Measurements from ENCODE around the gene ULK1. TPM values are rescaled to one million over a fixed set of nuclear protein-coding genes. Genes with fewer than 3 reads are reported as not detected.

The ULK1 gene
- total and polyA plus RNA-seq, 7 donors, result 5.3 to 29.1 (median 16.8) TPM

GRCh38 chr12:131922772-131923171 lies 28.4 kb downstream of the ULK1 start:
- no peaks in the 10 kb centered on the region for H3K9me3 ChIP-seq
- H3K27ac ChIP-seq, result no peak overlapping the region
- TF ChIP-seq POLR2A (IDR thresholded peaks at IDR 0.05) (no peak), POLR2AphosphoS5 (IDR thresholded peaks at IDR 0.05) (no peak), EP300 (IDR thresholded peaks at IDR 0.05) (no peak), CTCF (IDR thresholded peaks at IDR 0.05) (no peak)
- peaks cover 0 to under 1% (median 0%) of the 10 kb centered on the region in 4 donors for H3K4me1 ChIP-seq
- H3K36me3 ChIP-seq, result peaks cover 19 to 46% (median 25%) of the 10 kb centered on the region in 4 donors
- intact Hi-C loops (cut with DNase I), result no loop called here
- H3K4me3 ChIP-seq, result no peak overlapping the region
- DNase-seq, result no peak
- no peaks in the 10 kb centered on the region for H3K27me3 ChIP-seq
- WGBS, 2 donors, result 88 to 92% methylated on average over 13 of the region's 13 CpGs

GRCh38 chr12:131923260-131923659 lies 28.8 kb downstream of the ULK1 start:
- H3K4me1 ChIP-seq, result peaks cover 0 to 5% (median 0%) of the 10 kb centered on the region in 4 donors
- H3K4me3 ChIP-seq, result no peak overlapping the region
- intact Hi-C loops (cut with DNase I), result no loop called here
- TF ChIP-seq POLR2AphosphoS5 (IDR thresholded peaks at IDR 0.05), result peak in 1 of 4 donors; percentile 26
- TF ChIP-seq POLR2A (IDR thresholded peaks at IDR 0.05), result no peak
- no peak for TF ChIP-seq CTCF (IDR thresholded peaks at IDR 0.05)
- no peak for TF ChIP-seq EP300 (IDR thresholded peaks at IDR 0.05)
- peak; percentile 65 for DNase-seq
- 75 to 87% methylated on average over 11 of the region's 11 CpGs for WGBS, 2 donors
- no peaks in the 10 kb centered on the region for H3K27me3 ChIP-seq
- no peak overlapping the region for H3K27ac ChIP-seq
- H3K36me3 ChIP-seq, result peaks cover 19 to 41% (median 25%) of the 10 kb centered on the region in 4 donors
- no peaks in the 10 kb centered on the region for H3K9me3 ChIP-seq

GRCh38 chr12:131927110-131928079 lies 33.0 kb downstream of the ULK1 start:
- no peak overlapping the region for H3K4me3 ChIP-seq
- H3K27ac ChIP-seq, result peak overlapping the region in 1 of 4 donors; percentile 92
- intact Hi-C loops (cut with DNase I), result no loop called here
- WGBS, 2 donors, result 76 to 90% methylated on average over 23 to 24 of the region's 24 CpGs
- H3K4me1 ChIP-seq, result peaks cover 0 to 24% (median 16%) of the 10 kb centered on the region in 4 donors
- TF ChIP-seq EP300 (IDR thresholded peaks at IDR 0.05) (no peak), POLR2A (IDR thresholded peaks at IDR 0.05) (no peak), CTCF (IDR thresholded peaks at IDR 0.05) (no peak), POLR2AphosphoS5 (IDR thresholded peaks at IDR 0.05) (no peak)
- no peaks in the 10 kb centered on the region for H3K27me3 ChIP-seq
- no peaks in the 10 kb centered on the region for H3K9me3 ChIP-seq
- peaks cover 0 to 12% (median 5%) of the 10 kb centered on the region in 4 donors for H3K36me3 ChIP-seq
- DNase-seq, result peak; percentile 72

GRCh38 chr12:131928080-131928710 lies 33.8 kb downstream of the ULK1 start:
- Histone ChIP-seq H3K4me3 (peak overlapping the region; percentile 58 to 93 (median 88)), H3K27me3 (no peaks in the 10 kb centered on the region), H3K36me3 (peaks cover 0 to 15% (median 8%) of the 10 kb centered on the region in 4 donors), H3K27ac (peak overlapping the region; percentile 92 to 94 (median 93)), H3K9me3 (no peaks in the 10 kb centered on the region), H3K4me1 (peaks cover 0 to 24% (median 16%) of the 10 kb centered on the region in 4 donors)
- TF ChIP-seq CTCF (IDR thresholded peaks at IDR 0.05) (no peak), POLR2A (IDR thresholded peaks at IDR 0.05) (no peak), EP300 (IDR thresholded peaks at IDR 0.05) (no peak), POLR2AphosphoS5 (IDR thresholded peaks at IDR 0.05) (no peak)
- 14 to 34% methylated on average over 33 of the region's 33 CpGs for WGBS, 2 donors
- intact Hi-C loops (cut with DNase I), result no loop called here
- DNase-seq, result peak; percentile 68
